ENCODE measurements around the gene LRP1B.

The LRP1B gene

GRCh38 chr2:141555876-141556470 lies 574.8 kb downstream of the LRP1B start:
- TF ChIP-seq POLR2A (IDR thresholded peaks at IDR 0.05; ENCODE audit: low read depth, low read length), result no peak
- TF ChIP-seq TAF1 (IDR thresholded peaks at IDR 0.05; ENCODE audit: borderline replicate concordance, low read depth, low read length), result no peak
- TF ChIP-seq POLR2AphosphoS5 (IDR thresholded peaks at IDR 0.05; ENCODE audit: low read depth, low read length), result no peak
- no peak for FAIRE-seq
- DNase-seq (ENCODE audit: insufficient read length), result no peak

- DNase-seq (ENCODE audit: insufficient read length) (no peak), FAIRE-seq (peak; percentile 91)
- TF ChIP-seq TAF1 (IDR thresholded peaks at IDR 0.05; ENCODE audit: borderline replicate concordance, low read depth, low read length) (no peak), POLR2A (IDR thresholded peaks at IDR 0.05; ENCODE audit: low read depth, low read length) (no peak), POLR2AphosphoS5 (IDR thresholded peaks at IDR 0.05; ENCODE audit: low read depth, low read length) (no peak)
These were observed 576.0 kb downstream of the LRP1B start for GRCh38 chr2:141554810-141555209.

GRCh38 chr2:141534666-141535362 lies 596.0 kb downstream of the LRP1B start:
- TF ChIP-seq POLR2A (IDR thresholded peaks at IDR 0.05; ENCODE audit: low read depth, low read length), result no peak
- DNase-seq (ENCODE audit: insufficient read length) (no peak), FAIRE-seq (peak; percentile 71)

GRCh38 chr2:141529659-141530058 lies 601.2 kb downstream of the LRP1B start:
- DNase-seq (ENCODE audit: insufficient read length) (no peak), FAIRE-seq (no peak)
- TF ChIP-seq TAF1 (IDR thresholded peaks at IDR 0.05; ENCODE audit: borderline replicate concordance, low read depth, low read length) (no peak), POLR2A (IDR thresholded peaks at IDR 0.05; ENCODE audit: low read depth, low read length) (no peak), POLR2AphosphoS5 (IDR thresholded peaks at IDR 0.05; ENCODE audit: low read depth, low read length) (no peak)

GRCh38 chr2:141528990-141529389 lies 601.8 kb downstream of the LRP1B start:
- no peak for TF ChIP-seq TAF1 (IDR thresholded peaks at IDR 0.05; ENCODE audit: borderline replicate concordance, low read depth, low read length)
- no peak for TF ChIP-seq POLR2AphosphoS5 (IDR thresholded peaks at IDR 0.05; ENCODE audit: low read depth, low read length)
- no peak for TF ChIP-seq POLR2A (IDR thresholded peaks at IDR 0.05; ENCODE audit: low read depth, low read length)
- peak; percentile 54 for FAIRE-seq
- DNase-seq (ENCODE audit: insufficient read length), result no peak

GRCh38 chr2:141526760-141527159 lies 604.1 kb downstream of the LRP1B start:
- DNase-seq (ENCODE audit: insufficient read length), result no peak
- FAIRE-seq, result no peak
- TF ChIP-seq TAF1 (IDR thresholded peaks at IDR 0.05; ENCODE audit: borderline replicate concordance, low read depth, low read length) (no peak), POLR2A (IDR thresholded peaks at IDR 0.05; ENCODE audit: low read depth, low read length) (no peak), POLR2AphosphoS5 (IDR thresholded peaks at IDR 0.05; ENCODE audit: low read depth, low read length) (no peak)

- DNase-seq (ENCODE audit: insufficient read length) (no peak), FAIRE-seq (no peak)
- TF ChIP-seq POLR2AphosphoS5 (IDR thresholded peaks at IDR 0.05; ENCODE audit: low read depth, low read length) (no peak), POLR2A (IDR thresholded peaks at IDR 0.05; ENCODE audit: low read depth, low read length) (no peak), TAF1 (IDR thresholded peaks at IDR 0.05; ENCODE audit: borderline replicate concordance, low read depth, low read length) (no peak)
These were observed 606.0 kb downstream of the LRP1B start for GRCh38 chr2:141524777-141525176.

- DNase-seq (ENCODE audit: insufficient read length), result no peak
- FAIRE-seq, result no peak
- TF ChIP-seq POLR2A (IDR thresholded peaks at IDR 0.05; ENCODE audit: low read depth, low read length) (no peak), TAF1 (IDR thresholded peaks at IDR 0.05; ENCODE audit: borderline replicate concordance, low read depth, low read length) (no peak), POLR2AphosphoS5 (IDR thresholded peaks at IDR 0.05; ENCODE audit: low read depth, low read length) (no peak)
These were observed 607.6 kb downstream of the LRP1B start for GRCh38 chr2:141523199-141523598.

- FAIRE-seq (peak; percentile 24), DNase-seq (ENCODE audit: insufficient read length) (no peak)
- no peak for TF ChIP-seq POLR2AphosphoS5 (IDR thresholded peaks at IDR 0.05; ENCODE audit: low read depth, low read length)
- no peak for TF ChIP-seq POLR2A (IDR thresholded peaks at IDR 0.05; ENCODE audit: low read depth, low read length)
- no peak for TF ChIP-seq TAF1 (IDR thresholded peaks at IDR 0.05; ENCODE audit: borderline replicate concordance, low read depth, low read length)
These were observed 608.1 kb downstream of the LRP1B start for GRCh38 chr2:141522702-141523101.

- TF ChIP-seq POLR2AphosphoS5 (IDR thresholded peaks at IDR 0.05; ENCODE audit: low read depth, low read length) (no peak), TAF1 (IDR thresholded peaks at IDR 0.05; ENCODE audit: borderline replicate concordance, low read depth, low read length) (no peak), POLR2A (IDR thresholded peaks at IDR 0.05; ENCODE audit: low read depth, low read length) (no peak)
- DNase-seq (ENCODE audit: insufficient read length) (no peak), FAIRE-seq (peak; percentile 58)
These were observed 608.8 kb downstream of the LRP1B start for GRCh38 chr2:141522048-141522447.

- no peak for FAIRE-seq
- DNase-seq (ENCODE audit: insufficient read length), result no peak
- no peak for TF ChIP-seq TAF1 (IDR thresholded peaks at IDR 0.05; ENCODE audit: borderline replicate concordance, low read depth, low read length)
- TF ChIP-seq POLR2AphosphoS5 (IDR thresholded peaks at IDR 0.05; ENCODE audit: low read depth, low read length), result no peak
- TF ChIP-seq POLR2A (IDR thresholded peaks at IDR 0.05; ENCODE audit: low read depth, low read length), result no peak
These were observed 610.9 kb downstream of the LRP1B start for GRCh38 chr2:141519906-141520305.

GRCh38 chr2:141517852-141518421 lies 612.9 kb downstream of the LRP1B start:
- TF ChIP-seq POLR2A (IDR thresholded peaks at IDR 0.05; ENCODE audit: low read depth, low read length) (no peak), POLR2AphosphoS5 (IDR thresholded peaks at IDR 0.05; ENCODE audit: low read depth, low read length) (no peak), TAF1 (IDR thresholded peaks at IDR 0.05; ENCODE audit: borderline replicate concordance, low read depth, low read length) (no peak)
- DNase-seq (ENCODE audit: insufficient read length) (no peak), FAIRE-seq (no peak)
